HCT116 (cell line): Measurements from ENCODE around the gene VAMP7. TPM values are rescaled to one million over a fixed set of nuclear protein-coding genes. Genes with fewer than 3 reads are reported as not detected.

Experiments used
- ATAC-seq: fragments of 200-7000 bp; cut with Tn5 transposase; 2 replicates; pipeline ENCODE4 v1.9.1; 2020; ENCODE audit warnings: mild to moderate bottlenecking, moderate library complexity
- BruUV-seq: library from RNA; stranded (reverse); fragments of 400-500 nt; replicated peaks from 2 replicates; lab custom pipeline; 2021; lab: Mats Ljungman, UMichigan
- CTCF ChIA-PET: fragments of 300-600 bp; sonication (Branson Sonifier 250); formaldehyde crosslinking; loops from one replicate; lab custom pipeline; 2021; ENCODE audit warnings: antibody characterized with exemption; lab: Charles Lee
- POLR2A ChIA-PET: fragments of 300-600, 350-600 bp; sonication (Branson Sonifier 250); formaldehyde crosslinking; loops from one replicate; lab custom pipeline; 2021; ENCODE audit warnings: antibody characterized with exemption; lab: Charles Lee
- RAD21 ChIA-PET, 2 experiments: fragments of 300-600 bp; sonication (Branson Sonifier 250); formaldehyde crosslinking; loops; one replicate each; lab custom pipeline; 2023; ENCODE audit warnings: low total read pairs in 2 of 2; ENCODE audit not compliant: uncharacterized antibody in 2 of 2, unreplicated experiment in 2 of 2, low non-redundant PET in 1 of 2; lab: Charles Lee
- DNase-seq: peaks from one replicate; pipeline ENCODE4 v3.0.0-alpha.2; 2010; ENCODE audit warnings: low read depth, low spot score
- H2AFZ ChIP-seq: fragments of 200-600 bp; shearing (Covaris generic), sonication (generic); 2 replicates; pipeline ENCODE4 v1.6.1; 2017; ENCODE audit warnings: low read depth, mixed run types, mixed read lengths, antibody characterized with exemption, low read length; ENCODE audit not compliant: poor library complexity, severe bottlenecking
- H3K27ac ChIP-seq: 2 replicates; pipeline ENCODE4 v1.5.1; 2012; ENCODE audit warnings: low read depth, low read length
- H3K27me3 ChIP-seq: fragments of 200-600 bp; sonication (generic); 2 replicates; pipeline ENCODE4 v1.6.1; 2016; ENCODE audit warnings: mixed run types, low read length, mixed read lengths; ENCODE audit not compliant: insufficient read depth
- H3K36me3 ChIP-seq, 2 experiments: fragments of 200-500 bp in 1 of 2; fragments of 200-600 bp in 1 of 2; sonication (Bioruptor generic) in 1 of 2; sonication (generic) in 1 of 2; 2 replicates each; pipeline versions ENCODE4 v1.5.1 to v1.6.1; 2014 to 2016; ENCODE audit warnings: low read length in 2 of 2, inconsistent platforms in 1 of 2, mixed read lengths in 1 of 2, mixed run types in 1 of 2; ENCODE audit not compliant: insufficient read depth in 2 of 2, control insufficient read depth in 1 of 2
- H3K4me1 ChIP-seq, 2 experiments: fragments of 200-600 bp in 1 of 2; sonication (generic) in 1 of 2; 2 replicates each; pipeline versions ENCODE4 v1.5.1 to v1.6.1; 2012 to 2017; ENCODE audit warnings: low read length in 2 of 2, inconsistent platforms in 1 of 2, mild to moderate bottlenecking in 1 of 2, mixed read lengths in 1 of 2, mixed run types in 1 of 2, moderate library complexity in 1 of 2; ENCODE audit not compliant: insufficient read depth in 2 of 2, control insufficient read depth in 1 of 2
- H3K4me2 ChIP-seq: fragments of 200-600 bp; sonication (generic); 2 replicates; pipeline ENCODE4 v1.6.1; 2017; ENCODE audit warnings: mixed run types, low read length, mixed read lengths
- H3K4me3 ChIP-seq, 2 experiments: fragments of 200-600 bp in 1 of 2; sonication (generic) in 1 of 2; replicated peaks in 1 of 2; 2 replicates each; pipeline ENCODE4 v1.5.1; 2011 to 2016; ENCODE audit warnings: low read length in 2 of 2, control low read depth in 1 of 2, low read depth in 1 of 2, mild to moderate bottlenecking in 1 of 2, mixed read lengths in 1 of 2, mixed run types in 1 of 2
- H3K79me2 ChIP-seq: fragments of 200-600 bp; sonication (generic); 2 replicates; pipeline ENCODE4 v1.6.1; 2017; ENCODE audit warnings: mild to moderate bottlenecking, mixed run types, low read length, moderate library complexity, mixed read lengths; ENCODE audit not compliant: insufficient read depth
- H3K9ac ChIP-seq: fragments of 200-600 bp; sonication (generic); 2 replicates; pipeline ENCODE4 v1.6.1; 2016; ENCODE audit warnings: low read length, mixed read lengths
- H3K9me2 ChIP-seq: fragments of 200-600 bp; sonication (generic), shearing (Covaris generic); 2 replicates; pipeline ENCODE4 v1.6.1; 2017; ENCODE audit warnings: mixed run types, mild to moderate bottlenecking, moderate library complexity; ENCODE audit not compliant: insufficient read depth
- H3K9me3 ChIP-seq, 2 experiments: fragments of 200-500 bp in 1 of 2; fragments of 200-600 bp in 1 of 2; sonication (Bioruptor generic) in 1 of 2; sonication (generic) in 1 of 2; 2 replicates each; pipeline ENCODE4 v1.6.1; 2014 to 2017; ENCODE audit warnings: low read length in 2 of 2, mixed read lengths in 2 of 2, inconsistent platforms in 1 of 2, low read depth in 1 of 2, mild to moderate bottlenecking in 1 of 2, mixed run types in 1 of 2, moderate library complexity in 1 of 2; ENCODE audit not compliant: control insufficient read depth in 1 of 2, insufficient read depth in 1 of 2
- H4K20me1 ChIP-seq: fragments of 200-600 bp; sonication (generic), shearing (Covaris generic); 2 replicates; pipeline ENCODE4 v1.6.1; 2017; ENCODE audit warnings: mixed run types, mild to moderate bottlenecking, moderate library complexity; ENCODE audit not compliant: insufficient read depth
- CEBPB ChIP-seq: IDR thresholded peaks from 2 replicates; pipeline ENCODE4 v1.6.1; 2012; ENCODE audit warnings: low read depth
- EGR1 ChIP-seq: IDR thresholded peaks from 2 replicates; pipeline ENCODE4 v1.6.1; 2012; ENCODE audit warnings: low read depth
- ELF1 ChIP-seq: IDR thresholded peaks from 2 replicates; pipeline ENCODE4 v1.6.1; 2012; ENCODE audit warnings: low read depth, borderline replicate concordance
- EZH2 ChIP-seq: fragments of 200-600 bp; sonication (generic); IDR thresholded peaks from 2 replicates; pipeline ENCODE4 v1.6.1; 2017; ENCODE audit warnings: antibody characterized with exemption, mixed run types
- EZH2phosphoT487 ChIP-seq: fragments of 200-600 bp; IDR thresholded peaks from 2 replicates; pipeline ENCODE4 v1.6.1; 2018; ENCODE audit warnings: antibody characterized with exemption, borderline replicate concordance
- MAX ChIP-seq: IDR thresholded peaks from 2 replicates; pipeline ENCODE4 v1.6.1; 2012
- RAD21 ChIP-seq: IDR thresholded peaks from 2 replicates; pipeline ENCODE4 v1.6.1; 2012; ENCODE audit warnings: low read depth, mild to moderate bottlenecking
- SRF ChIP-seq: IDR thresholded peaks from 2 replicates; pipeline ENCODE4 v1.6.1; 2012; ENCODE audit warnings: low read depth
- YY1 ChIP-seq: IDR thresholded peaks from 2 replicates; pipeline ENCODE4 v1.6.1; 2011; ENCODE audit warnings: low read length, low read depth, moderate library complexity, mild to moderate bottlenecking; ENCODE audit not compliant: insufficient replicate concordance; ENCODE audit errors: extremely low read depth
- ZBTB33 ChIP-seq: IDR thresholded peaks from 2 replicates; pipeline ENCODE4 v1.6.1; 2011; ENCODE audit warnings: mild to moderate bottlenecking, low read length, moderate library complexity; ENCODE audit not compliant: insufficient replicate concordance; ENCODE audit errors: extremely low read depth
- ZFX ChIP-seq: fragments of 450-650 bp; IDR thresholded peaks from 2 replicates; pipeline ENCODE4 v1.6.1; 2017
- intact Hi-C: fragments of 100-400 bp; cut with micrococcal nuclease; formaldehyde crosslinking; loops from 2 replicates; pipeline ENCODE4 v1.10.0; 2022
- total RNA-seq: library from RNA; stranded (reverse); gene quantifications from one replicate; pipeline ENCODE4 v1.2.1, GENCODE V29; 2021; ENCODE audit not compliant: unreplicated experiment
- TF ChIP-seq, protein P1 (sequence below), 3 experiments: fragments of 200-600 bp in 1 of 3; sonication (generic) in 1 of 3; IDR thresholded peaks in 2 of 3; conservative IDR thresholded peaks in 1 of 3; 2 replicates each; pipeline ENCODE4 v1.5.1; 2012 to 2017; ENCODE audit warnings: low read depth in 2 of 3, low read length in 2 of 3, antibody characterized with exemption in 1 of 3, borderline replicate concordance in 1 of 3, control low read depth in 1 of 3, mild to moderate bottlenecking in 1 of 3, mixed read lengths in 1 of 3, mixed run types in 1 of 3, moderate library complexity in 1 of 3; ENCODE audit not compliant: insufficient read depth in 1 of 3

VAMP7 gene
- total RNA-seq, 1 experiment from 2014 or later = 32.8 TPM

DNA sequence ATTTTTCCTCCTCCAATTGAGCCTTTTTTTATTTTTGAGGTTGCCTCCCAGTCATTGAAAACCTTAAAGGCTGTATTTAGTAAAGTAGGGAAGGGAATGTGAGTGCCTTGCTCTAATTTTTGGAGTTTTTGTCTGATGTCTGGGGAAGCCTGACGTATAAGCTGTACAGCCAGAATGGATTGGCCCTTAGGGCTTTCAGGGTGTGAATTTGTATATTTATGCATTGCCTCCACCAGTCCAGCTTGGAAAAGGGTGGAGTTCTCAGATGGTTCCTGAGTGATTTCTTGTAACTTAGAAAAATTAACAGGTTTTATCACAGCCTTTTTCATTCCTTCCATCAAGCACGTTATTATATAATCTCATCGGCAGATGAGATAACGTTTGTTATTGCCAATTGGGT, 107.7 kb downstream of the VAMP7 start:
- ChIA-PET RAD21 (no interaction called here), POLR2A (no interaction called here)
- no peak for TF ChIP-seq EGR1
- no peak for TF ChIP-seq SRF
- TF ChIP-seq EZH2 = no peak
- no peak for TF ChIP-seq YY1
- TF ChIP-seq ZBTB33 = no peak
- TF ChIP-seq, protein P1, sequence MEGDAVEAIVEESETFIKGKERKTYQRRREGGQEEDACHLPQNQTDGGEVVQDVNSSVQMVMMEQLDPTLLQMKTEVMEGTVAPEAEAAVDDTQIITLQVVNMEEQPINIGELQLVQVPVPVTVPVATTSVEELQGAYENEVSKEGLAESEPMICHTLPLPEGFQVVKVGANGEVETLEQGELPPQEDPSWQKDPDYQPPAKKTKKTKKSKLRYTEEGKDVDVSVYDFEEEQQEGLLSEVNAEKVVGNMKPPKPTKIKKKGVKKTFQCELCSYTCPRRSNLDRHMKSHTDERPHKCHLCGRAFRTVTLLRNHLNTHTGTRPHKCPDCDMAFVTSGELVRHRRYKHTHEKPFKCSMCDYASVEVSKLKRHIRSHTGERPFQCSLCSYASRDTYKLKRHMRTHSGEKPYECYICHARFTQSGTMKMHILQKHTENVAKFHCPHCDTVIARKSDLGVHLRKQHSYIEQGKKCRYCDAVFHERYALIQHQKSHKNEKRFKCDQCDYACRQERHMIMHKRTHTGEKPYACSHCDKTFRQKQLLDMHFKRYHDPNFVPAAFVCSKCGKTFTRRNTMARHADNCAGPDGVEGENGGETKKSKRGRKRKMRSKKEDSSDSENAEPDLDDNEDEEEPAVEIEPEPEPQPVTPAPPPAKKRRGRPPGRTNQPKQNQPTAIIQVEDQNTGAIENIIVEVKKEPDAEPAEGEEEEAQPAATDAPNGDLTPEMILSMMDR (IDR thresholded peaks at IDR 0.05 in 2 of 3, conservative IDR thresholded peaks at IDR 0.05 in 1 of 3; ENCODE audit: borderline replicate concordance in 1 of 3, insufficient read depth in 1 of 3, low read depth in 2 of 3, low read length in 2 of 3) = no peak
- no peak for TF ChIP-seq EZH2phosphoT487
- no peak for TF ChIP-seq MAX
- TF ChIP-seq ELF1 = no peak
- no peak for TF ChIP-seq RAD21
- TF ChIP-seq ZFX = no peak
- TF ChIP-seq CEBPB = no peak
- TF ChIP-seq, all 23 proteins: peak for 0

More for the DNA sequence above, 107.7 kb downstream of the VAMP7 start:
- H3K4me1 ChIP-seq = no peaks in the 10 kb centered on the region
- H4K20me1 ChIP-seq = no peaks in the 10 kb centered on the region
- no peak overlapping the region for H3K27ac ChIP-seq
- no peaks in the 10 kb centered on the region for H3K79me2 ChIP-seq
- no peaks in the 10 kb centered on the region for H3K36me3 ChIP-seq
- CTCF ChIA-PET = no interaction called here
- H3K4me3 ChIP-seq = no peak overlapping the region
- intact Hi-C loops = no loop called here
- DNase-seq (no peak), ATAC-seq (no peak)
- H3K9ac ChIP-seq = no peak overlapping the region
- BruUV-seq = no TSS peak
- H3K4me2 ChIP-seq = no peak overlapping the region
- no peaks in the 10 kb centered on the region for H3K9me2 ChIP-seq
- no peak overlapping the region for H2AFZ ChIP-seq
- H3K9me3 ChIP-seq = no peaks in the 10 kb centered on the region
- no peaks in the 10 kb centered on the region for H3K27me3 ChIP-seq

Other genes with a start within 250 kb of the VAMP7 start
- 1.4 TPM for gene IL9R, start 116.4 kb downstream of the VAMP7 start, total RNA-seq